Gastroesophageal sphincter (tissue), 4 donors: ENCODE data around the gene THSD4. TPM values are rescaled to one million over a fixed set of nuclear protein-coding genes. Genes with fewer than 3 reads are reported as not detected.

ENCODE experiments used
- ATAC-seq: fragments of 150-250 bp; one replicate; pipeline ENCODE4 v1.9.1; 2016; ENCODE audit warnings: mild to moderate bottlenecking, moderate library complexity
- H3K27ac ChIP-seq, 4 donors: fragments of 200-600 bp; sonication (generic) in 3 of 4; 1 replicate in 3 of 4; 2 replicates in 1 of 4; pipeline ENCODE4 v1.5.1; 2016 to 2019
- H3K27me3 ChIP-seq: fragments of 200-600 bp; sonication (generic); one replicate; pipeline ENCODE4 v1.5.1; 2019
- H3K36me3 ChIP-seq, 2 donors: fragments of 200-600 bp; sonication (generic); one replicate each; pipeline ENCODE4 v1.5.1; 2019; ENCODE audit warnings: control low read depth in 1 of 2
- H3K4me1 ChIP-seq, 3 donors: fragments of 200-600 bp; sonication (generic); 1 replicate in 2 of 3; 2 replicates in 1 of 3; pipeline ENCODE4 v1.5.1; 2016 to 2019; ENCODE audit warnings: control low read depth in 2 of 3
- H3K4me3 ChIP-seq, 2 donors: fragments of 200-600 bp; sonication (generic); one replicate each; pipeline ENCODE4 v1.5.1; 2019; ENCODE audit warnings: mild to moderate bottlenecking in 1 of 2, moderate library complexity in 1 of 2
- H3K9me3 ChIP-seq, 3 donors: fragments of 200-600 bp; sonication (generic); one replicate each; pipeline ENCODE4 v1.5.1; 2017 to 2019; ENCODE audit warnings: control low read depth in 2 of 3
- CTCF ChIP-seq, 4 experiments: fragments of 200-600 bp in 2 of 4; fragments of 450-650 bp in 2 of 4; sonication (generic) in 1 of 4; IDR thresholded peaks; one replicate each; pipeline ENCODE4 v1.5.1; 2017 to 2019; ENCODE audit warnings: antibody characterized with exemption in 4 of 4, mild to moderate bottlenecking in 2 of 4, moderate library complexity in 2 of 4
- EP300 ChIP-seq: sonication (generic); formaldehyde crosslinking; IDR thresholded peaks from one replicate; pipeline ENCODE4 v1.6.1; 2017; ENCODE audit warnings: antibody characterized with exemption, mild to moderate bottlenecking
- POLR2A ChIP-seq, 2 donors: fragments of 450-650 bp; IDR thresholded peaks; one replicate each; pipeline ENCODE4 v1.6.1; 2017; ENCODE audit warnings: antibody characterized with exemption in 2 of 2, mild to moderate bottlenecking in 2 of 2, moderate library complexity in 1 of 2
- POLR2AphosphoS5 ChIP-seq: sonication (generic); formaldehyde crosslinking; IDR thresholded peaks from one replicate; pipeline ENCODE4 v1.6.1; 2017; ENCODE audit warnings: antibody characterized with exemption
- WGBS, 2 donors: methylation state at CpG; one replicate each; pipeline ENCODE4 v1.1.5; 2018; ENCODE audit warnings: low coverage in 1 of 2; 5-methylcytosine and 5-hydroxymethylcytosine counted together
- total RNA-seq, 4 donors: library from RNA; depleted of rRNA; stranded (reverse); fragments of >200 nt; gene quantifications; one replicate each; pipeline ENCODE4 v1.1.0, GENCODE V29; 2016

THSD4 gene
- total RNA-seq, 4 donors from 2014 or later, result 4.6 to 28.5 (median 17.6) TPM

GRCh38 chr15:71385026-71385425 lies 269.8 kb downstream of the THSD4 start:
- Histone ChIP-seq H3K4me1 (peaks cover 5 to 44% (median 17%) of the 10 kb centered on the region in 3 donors), H3K9me3 (no peaks in the 10 kb centered on the region), H3K27me3 (no peaks in the 10 kb centered on the region), H3K27ac (peak overlapping the region in 1 of 4 donors; percentile 48), H3K4me3 (no peak overlapping the region), H3K36me3 (no peaks in the 10 kb centered on the region)
- no peak for ATAC-seq
- TF ChIP-seq POLR2AphosphoS5 (no peak), CTCF (IDR thresholded peaks at IDR 0.05) (no peak), EP300 (no peak), POLR2A (IDR thresholded peaks at IDR 0.05) (no peak)
- 7 to 15% methylated on average over 3 to 4 of the region's 4 CpGs for WGBS, 2 donors

DNA sequence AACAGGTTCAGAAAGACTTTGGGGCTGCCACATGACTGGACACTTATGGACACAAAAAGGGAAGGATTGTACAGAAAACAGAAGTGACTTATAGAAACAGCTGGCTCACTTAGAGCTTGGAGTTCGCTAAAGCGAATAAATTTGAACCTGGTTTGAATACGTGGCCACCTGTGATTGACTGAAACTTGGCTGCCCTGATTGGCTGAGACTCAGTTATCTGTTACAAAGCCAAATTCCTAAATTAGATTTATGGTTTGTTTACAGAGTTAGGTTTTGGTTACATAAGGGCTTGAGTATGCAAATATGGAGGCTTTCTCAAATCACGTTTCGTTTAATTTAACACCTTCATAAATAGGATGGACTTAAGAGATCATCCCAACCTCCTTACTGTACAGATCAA lies 270.2 kb downstream of the THSD4 start:
- H3K9me3 ChIP-seq, result no peaks in the 10 kb centered on the region
- H3K27me3 ChIP-seq, result no peaks in the 10 kb centered on the region
- H3K4me1 ChIP-seq, result peaks cover 5 to 41% (median 17%) of the 10 kb centered on the region in 3 donors
- no peak for ATAC-seq
- no peaks in the 10 kb centered on the region for H3K36me3 ChIP-seq
- H3K27ac ChIP-seq, result peak overlapping the region in 1 of 4 donors; percentile 48
- no peak overlapping the region for H3K4me3 ChIP-seq
- TF ChIP-seq POLR2A (IDR thresholded peaks at IDR 0.05) (no peak), EP300 (no peak), POLR2AphosphoS5 (peak; percentile 61)
- WGBS, 2 donors, result 12 to 32% methylated on average over 4 of the region's 5 CpGs

DNA sequence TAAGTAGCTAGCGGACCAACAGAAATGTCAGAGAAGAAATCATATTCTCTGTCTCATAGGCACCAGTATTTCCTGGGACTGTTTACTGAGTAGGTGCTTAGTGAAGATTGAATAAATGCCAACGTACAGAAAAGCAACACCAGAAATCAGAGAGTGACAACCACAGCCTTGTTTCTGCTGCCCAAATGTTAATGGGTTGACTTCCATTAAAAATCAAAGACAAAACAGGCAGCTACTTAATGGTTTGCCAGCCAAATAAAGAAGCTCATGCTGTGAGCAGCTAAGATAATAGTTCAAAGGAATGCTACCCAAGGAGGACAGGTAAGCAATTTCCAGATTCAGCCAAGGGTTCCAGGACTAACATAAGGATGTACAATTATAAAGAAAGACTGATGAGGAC lies 270.7 kb downstream of the THSD4 start:
- peaks cover 5 to 41% (median 17%) of the 10 kb centered on the region in 3 donors for H3K4me1 ChIP-seq

DNA sequence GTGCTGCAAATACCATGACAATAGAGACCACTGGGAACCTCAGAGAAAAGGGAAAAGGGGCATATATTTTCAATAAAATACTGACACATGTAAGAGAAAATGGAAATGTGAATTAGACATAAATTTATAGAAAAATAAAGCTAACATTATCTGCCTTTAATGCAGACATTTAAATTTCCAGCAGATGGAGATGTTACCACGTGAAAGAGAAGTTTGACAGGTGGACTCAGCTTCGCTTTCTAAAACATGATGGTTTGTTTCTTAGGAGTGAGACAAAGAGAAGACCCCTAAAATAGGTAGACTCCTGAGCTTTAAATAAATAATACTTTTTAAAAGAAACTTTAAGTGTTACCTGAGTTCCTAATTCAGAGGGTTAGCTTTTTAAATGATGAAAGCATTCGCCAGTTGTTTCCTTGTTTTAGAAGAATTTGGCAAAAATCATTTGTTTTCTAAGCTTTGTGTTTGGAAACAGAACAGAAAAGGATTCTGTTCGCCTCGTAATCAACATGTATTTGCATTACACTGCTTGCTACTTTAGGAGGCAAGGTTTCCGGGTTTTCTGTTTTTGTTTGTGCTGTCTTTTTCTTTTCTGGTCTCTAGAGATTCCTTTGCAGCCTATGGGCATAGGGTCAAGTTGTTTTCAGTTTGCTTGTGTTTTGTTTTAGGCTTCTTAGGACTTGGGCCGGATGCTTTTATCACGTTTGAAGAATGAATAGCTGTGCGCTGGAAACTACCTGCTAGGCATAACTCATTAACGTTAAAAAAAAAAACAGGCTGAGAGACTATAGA lies 271.4 kb downstream of the THSD4 start:
- WGBS, 2 donors, result 39 to 51% methylated on average over 10 of the region's 10 CpGs
- no peak for TF ChIP-seq POLR2A (IDR thresholded peaks at IDR 0.05)
- TF ChIP-seq CTCF (IDR thresholded peaks at IDR 0.05), result peak; percentile 46 to 71 (median 61)
- no peak for ATAC-seq
- Histone ChIP-seq H3K36me3 (no peaks in the 10 kb centered on the region), H3K27me3 (no peaks in the 10 kb centered on the region), H3K4me3 (no peak overlapping the region), H3K27ac (peak overlapping the region in 1 of 4 donors; percentile 48), H3K4me1 (peaks cover 5 to 45% (median 17%) of the 10 kb centered on the region in 3 donors), H3K9me3 (no peaks in the 10 kb centered on the region)

More for the DNA sequence above, 270.7 kb downstream of the THSD4 start:
- Histone ChIP-seq H3K4me3 (no peak overlapping the region), H3K36me3 (no peaks in the 10 kb centered on the region), H3K27ac (peak overlapping the region in 1 of 4 donors; percentile 48), H3K9me3 (no peaks in the 10 kb centered on the region), H3K27me3 (no peaks in the 10 kb centered on the region)
- TF ChIP-seq POLR2A (IDR thresholded peaks at IDR 0.05) (no peak), EP300 (no peak), CTCF (IDR thresholded peaks at IDR 0.05) (no peak), POLR2AphosphoS5 (no peak)
- ATAC-seq, result no peak
- 65 to 86% methylated on average over 1 to 2 of the region's 2 CpGs for WGBS, 2 donors

- no peaks in the 10 kb centered on the region for H3K9me3 ChIP-seq
- WGBS, 2 donors, result 62 to 78% methylated on average over 1 of the region's 1 CpG
- H3K4me1 ChIP-seq, result peaks cover 5 to 48% (median 17%) of the 10 kb centered on the region in 3 donors
- no peaks in the 10 kb centered on the region for H3K27me3 ChIP-seq
- peak overlapping the region in 1 of 4 donors; percentile 28 for H3K27ac ChIP-seq
- TF ChIP-seq POLR2A (IDR thresholded peaks at IDR 0.05) (no peak), CTCF (IDR thresholded peaks at IDR 0.05) (no peak), EP300 (no peak), POLR2AphosphoS5 (no peak)
- ATAC-seq, result no peak
- no peak overlapping the region for H3K4me3 ChIP-seq
- H3K36me3 ChIP-seq, result no peaks in the 10 kb centered on the region
Measured at GRCh38 chr15:71387810-71388209, 272.5 kb downstream of the THSD4 start.
